ENCODE data around the gene LTA. TPM values are rescaled to one million over a fixed set of nuclear protein-coding genes. Genes with fewer than 3 reads are reported as not detected.

Gene LTA
- polyA plus RNA-seq, 1 donor from 2014 or later, result not detected

- H3K4me2 ChIP-seq (ENCODE audit: low read length), result no peak overlapping the region
These were observed 42.1 kb downstream of the LTA start for GRCh38 chr6:31614075-31614619.

More at GRCh38 chr6:31614075-31614619, 42.1 kb downstream of the LTA start:
- no peaks in the 10 kb centered on the region for H3K36me3 ChIP-seq (ENCODE audit: insufficient read depth, low read length)
- no peaks in the 10 kb centered on the region for H3K27me3 ChIP-seq (ENCODE audit: insufficient read depth, low read depth, low read length)
- no peak overlapping the region for H3K27ac ChIP-seq (ENCODE audit: low read length)
- H3K9me3 ChIP-seq (ENCODE audit: low read length), result no peaks in the 10 kb centered on the region
- H3K79me2 ChIP-seq (replicated peaks; ENCODE audit: insufficient read depth, low read length), result no peaks in the 10 kb centered on the region
- H2AFZ ChIP-seq (ENCODE audit: low read depth, low read length), result no peak overlapping the region
- H3K9ac ChIP-seq (ENCODE audit: low read length), result no peak overlapping the region
- TF ChIP-seq EP300 (conservative IDR thresholded peaks at IDR 0.05; ENCODE audit: poor library complexity, severe bottlenecking) (no peak), REST (IDR thresholded peaks at IDR 0.05; ENCODE audit: borderline replicate concordance) (no peak), RAD21 (conservative IDR thresholded peaks at IDR 0.05) (no peak), TAF1 (IDR thresholded peaks at IDR 0.05; ENCODE audit: low read depth) (no peak), CTCF (IDR thresholded peaks at IDR 0.05; ENCODE audit: poor library complexity, severe bottlenecking) (no peak), SMC3 (conservative IDR thresholded peaks at IDR 0.05; ENCODE audit: poor library complexity) (no peak), MXI1 (conservative IDR thresholded peaks at IDR 0.05; ENCODE audit: poor library complexity, severe bottlenecking) (no peak), EZH2 (IDR thresholded peaks at IDR 0.05; ENCODE audit: borderline replicate concordance, insufficient read depth, low read length, poor library complexity, severe bottlenecking) (no peak), POLR2AphosphoS5 (IDR thresholded peaks at IDR 0.05) (no peak)
- H3F3A ChIP-seq (ENCODE audit: insufficient read depth, low read length, poor library complexity, severe bottlenecking), result no peaks in the 10 kb centered on the region
- H4K20me1 ChIP-seq (ENCODE audit: insufficient read depth), result no peaks in the 10 kb centered on the region
- H3K4me3 ChIP-seq (ENCODE audit: low read length), result no peak overlapping the region
- no peaks in the 10 kb centered on the region for H3K9me2 ChIP-seq (ENCODE audit: insufficient read depth, low read length)

Measured in neural cell (in vitro differentiated cells).